ENCODE data around the gene SSU72.
"Not testable (repeated sequence)": the region's sequence is repeated elsewhere in the genome, so short reads cannot be mapped to it uniquely, and the experiment has no call there.

SSU72 gene

DNA sequence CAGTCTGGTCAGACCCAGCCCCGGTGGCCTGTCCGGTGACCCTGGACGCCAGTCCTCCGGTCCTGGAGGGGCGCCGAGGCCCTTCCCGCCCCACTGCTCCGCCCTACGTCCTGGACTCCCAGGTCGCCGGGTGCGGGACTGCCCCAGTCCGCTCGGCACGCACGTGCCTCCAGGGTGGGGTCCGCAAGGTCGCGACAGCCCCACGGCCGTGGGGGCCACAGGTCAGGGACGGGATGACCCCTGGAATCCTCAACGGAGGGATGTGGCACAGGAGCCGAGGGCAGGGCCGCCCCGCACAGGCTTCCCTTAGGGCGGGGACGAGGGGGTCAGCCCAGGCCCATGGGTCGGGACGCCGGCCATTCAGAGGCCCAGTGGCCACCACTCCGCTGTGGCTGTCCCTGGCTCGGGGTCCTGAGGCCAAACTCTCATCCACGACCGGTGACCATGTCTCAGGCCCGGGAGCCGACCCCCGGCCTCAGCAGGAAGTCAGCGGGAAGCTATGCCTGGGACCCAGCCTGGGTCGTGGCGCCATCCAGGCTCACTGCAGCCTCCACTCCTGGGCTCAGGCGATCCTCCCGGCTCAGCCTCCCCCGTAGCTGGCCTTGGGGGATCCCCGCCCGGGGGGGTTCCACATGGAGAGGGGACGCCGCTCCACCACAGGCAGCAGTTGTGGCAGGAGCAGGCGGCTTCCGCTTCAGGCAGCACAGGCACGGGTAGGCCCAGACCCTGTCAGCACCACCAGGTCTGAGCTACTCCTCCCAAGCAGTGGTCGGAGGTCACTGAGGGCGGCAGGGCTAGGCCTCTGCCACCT, 33.6 kb downstream of the SSU72 start:
- DNase-seq (ENCODE audit: low read depth), result no peak

DNA sequence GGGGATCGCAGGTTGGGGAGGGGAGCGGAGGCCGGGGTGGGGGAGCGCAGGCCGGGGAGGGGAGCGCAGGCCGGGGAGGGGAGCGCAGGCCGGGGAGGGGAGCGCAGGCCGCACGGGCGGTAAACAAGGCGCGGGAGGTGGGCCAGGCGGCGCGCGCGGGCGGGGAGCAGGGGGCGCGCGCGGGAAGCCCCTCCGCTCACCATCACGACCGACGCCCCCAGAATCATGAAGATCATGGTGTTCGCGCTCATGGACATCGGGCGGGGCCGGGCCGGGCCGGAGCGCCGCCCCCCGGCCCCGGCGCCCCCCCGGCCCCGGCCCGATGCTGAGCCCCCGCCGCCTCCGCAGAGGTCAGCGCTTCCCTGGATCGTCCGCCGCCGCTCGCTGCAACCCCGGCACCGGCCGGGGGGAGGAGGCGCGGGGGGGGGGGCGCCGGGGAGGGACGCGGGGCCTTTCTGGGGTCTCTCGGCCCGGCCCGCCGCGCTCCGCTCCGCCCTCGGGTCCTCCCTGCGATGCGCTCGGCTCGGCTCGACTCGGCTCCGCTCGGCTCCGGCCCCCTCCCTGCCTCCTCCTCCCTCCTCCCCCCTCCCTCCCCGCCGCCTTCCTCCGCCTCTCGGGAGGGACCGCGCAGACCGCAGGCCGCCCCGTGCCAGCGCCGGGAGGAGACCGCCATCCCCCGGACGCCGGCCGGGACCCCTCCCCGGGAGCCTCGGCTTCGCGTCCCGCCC, 34.4 kb downstream of the SSU72 start, which contains the start of gene TMEM240:
Gene TMEM240 (minus strand): TSS at position 535 of the 728 bp plus-strand sequence. CDS start 278 bp downstream, at position 257.
- peak; percentile 77 for DNase-seq (ENCODE audit: low read depth)

DNA sequence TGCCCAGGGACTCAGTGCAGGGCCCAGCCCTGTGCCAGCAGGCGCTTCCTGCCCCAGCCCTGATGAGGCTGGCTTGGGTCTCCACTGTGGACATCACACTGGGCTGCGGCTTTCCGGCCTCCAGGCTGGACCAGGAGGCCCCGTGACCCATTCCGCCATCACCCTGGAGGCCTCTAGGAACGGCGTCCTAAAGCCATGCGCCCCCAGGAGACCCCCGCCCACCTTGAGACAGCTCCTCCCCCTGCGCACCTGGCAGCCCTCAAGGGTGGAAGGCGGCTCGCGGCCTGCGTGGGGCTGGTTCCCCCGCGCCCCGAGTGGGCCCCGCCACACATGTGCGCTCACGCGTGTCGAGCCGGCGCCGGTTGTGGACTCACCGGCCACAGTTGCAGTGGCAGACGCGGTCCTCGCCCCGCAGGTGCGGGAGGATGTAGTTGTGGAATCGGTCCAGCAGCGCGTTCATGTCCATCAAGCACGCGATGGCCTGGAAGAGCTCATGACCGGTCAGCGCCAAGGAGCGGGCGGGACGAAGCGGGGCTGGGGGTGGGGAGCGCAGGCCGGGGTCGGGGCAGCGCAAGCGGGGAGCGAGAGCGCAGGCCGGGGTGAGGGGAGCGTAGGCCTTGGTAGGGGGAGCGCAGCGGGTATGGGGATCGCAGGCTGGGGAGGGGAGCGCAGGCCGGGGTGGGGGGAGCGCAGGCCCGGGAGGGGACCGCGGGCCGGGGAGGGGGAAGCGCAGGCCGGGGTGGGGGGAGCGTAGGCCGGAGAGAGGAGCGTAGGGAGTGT, 35.2 kb downstream of the SSU72 start:
- DNase-seq (ENCODE audit: low read depth), result no peak

DNA sequence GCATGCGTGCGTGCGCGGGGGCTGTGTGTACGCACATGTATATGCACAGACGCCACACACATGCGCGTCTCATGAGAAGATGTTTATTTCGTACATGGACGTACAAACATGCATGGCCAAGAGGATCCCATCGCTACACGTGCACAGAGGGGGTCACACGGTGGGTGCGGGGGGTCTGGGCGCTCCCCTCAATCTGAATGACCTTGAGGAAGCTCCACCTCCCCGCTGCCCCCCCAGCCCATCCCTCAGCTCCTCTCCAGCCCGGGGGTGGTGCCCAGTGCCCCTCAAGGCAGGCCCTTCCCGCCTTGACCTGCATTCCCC, 35.7 kb downstream of the SSU72 start:
- DNase-seq (ENCODE audit: low read depth), result no peak

DNA sequence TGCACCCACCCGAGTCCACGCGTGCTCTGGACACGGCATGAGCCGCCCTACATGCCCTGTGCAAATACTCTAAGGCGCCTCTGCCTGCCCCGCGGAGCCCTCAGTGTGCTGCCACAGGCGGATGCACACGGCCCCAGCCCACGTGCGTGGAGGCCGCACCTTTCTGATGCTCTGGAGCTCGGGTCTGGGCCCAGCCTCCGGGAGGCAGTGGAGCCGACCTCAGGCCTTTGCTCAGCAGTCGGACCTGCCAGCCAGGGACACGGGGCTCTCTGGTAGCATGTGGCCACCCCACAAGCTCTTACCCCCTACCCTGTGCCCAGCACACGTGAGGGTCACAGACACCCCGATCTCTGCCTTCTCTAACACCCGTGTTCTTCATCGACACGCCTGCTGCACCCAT, 36.3 kb downstream of the SSU72 start:
- no peak for DNase-seq (ENCODE audit: low read depth)

DNA sequence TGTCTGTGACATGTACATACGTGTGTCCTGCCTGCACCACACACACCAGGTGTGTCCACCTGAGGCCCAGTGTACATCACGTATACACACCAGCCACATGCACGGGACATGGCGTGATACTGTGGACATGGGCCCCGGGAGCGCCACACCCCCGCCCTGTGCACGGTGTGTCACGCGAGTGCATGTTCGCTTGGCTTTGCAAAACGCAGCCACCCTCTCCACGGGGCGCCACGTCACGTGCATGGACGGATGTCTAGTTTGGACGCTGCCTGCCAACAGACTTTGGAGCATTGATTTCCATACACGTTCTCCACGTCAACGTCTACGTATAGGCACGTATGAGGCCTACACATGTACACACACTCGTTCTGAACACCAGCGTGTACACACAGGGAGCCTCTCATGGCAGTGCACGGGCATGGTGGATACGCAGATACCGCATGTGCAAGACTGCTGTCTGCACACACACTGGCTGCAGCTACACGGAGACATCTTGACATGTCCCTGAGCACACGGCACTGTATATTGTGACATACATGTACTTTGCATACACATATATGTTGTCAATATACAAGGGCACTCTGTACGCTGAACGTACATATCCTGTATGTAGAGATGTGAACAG, 36.9 kb downstream of the SSU72 start:
- no peak for DNase-seq (ENCODE audit: low read depth)

DNA sequence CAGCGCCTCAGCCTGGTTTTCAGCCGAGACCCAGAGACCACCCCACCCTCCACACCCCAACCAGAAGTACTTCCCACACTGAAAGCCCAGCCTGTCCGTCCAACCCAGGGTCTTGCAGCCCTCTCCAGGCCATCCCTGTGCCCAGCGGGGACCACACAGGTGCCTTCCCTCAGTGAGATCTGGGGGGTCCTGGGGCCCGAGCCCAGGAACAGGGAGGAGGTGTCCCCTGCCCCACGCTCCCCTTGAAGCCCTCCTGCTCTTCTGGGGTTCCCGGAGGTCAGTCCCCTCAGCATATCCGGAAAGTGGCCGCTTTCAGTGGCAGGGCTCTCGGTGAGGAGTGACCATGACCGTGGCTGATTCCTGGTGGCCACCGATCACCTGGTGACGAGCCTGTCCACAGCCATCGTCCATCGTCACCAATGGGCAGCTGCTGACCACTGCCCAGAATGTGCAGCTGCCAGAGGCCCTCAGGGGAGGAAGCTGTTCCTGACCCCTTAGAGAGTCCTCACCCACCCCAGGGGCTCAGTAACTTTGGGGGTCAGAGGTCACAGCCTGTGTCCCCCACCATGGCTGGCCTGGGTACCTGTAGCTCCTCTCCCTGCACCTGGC, 37.6 kb downstream of the SSU72 start:
- DNase-seq (ENCODE audit: low read depth), result no peak

DNA sequence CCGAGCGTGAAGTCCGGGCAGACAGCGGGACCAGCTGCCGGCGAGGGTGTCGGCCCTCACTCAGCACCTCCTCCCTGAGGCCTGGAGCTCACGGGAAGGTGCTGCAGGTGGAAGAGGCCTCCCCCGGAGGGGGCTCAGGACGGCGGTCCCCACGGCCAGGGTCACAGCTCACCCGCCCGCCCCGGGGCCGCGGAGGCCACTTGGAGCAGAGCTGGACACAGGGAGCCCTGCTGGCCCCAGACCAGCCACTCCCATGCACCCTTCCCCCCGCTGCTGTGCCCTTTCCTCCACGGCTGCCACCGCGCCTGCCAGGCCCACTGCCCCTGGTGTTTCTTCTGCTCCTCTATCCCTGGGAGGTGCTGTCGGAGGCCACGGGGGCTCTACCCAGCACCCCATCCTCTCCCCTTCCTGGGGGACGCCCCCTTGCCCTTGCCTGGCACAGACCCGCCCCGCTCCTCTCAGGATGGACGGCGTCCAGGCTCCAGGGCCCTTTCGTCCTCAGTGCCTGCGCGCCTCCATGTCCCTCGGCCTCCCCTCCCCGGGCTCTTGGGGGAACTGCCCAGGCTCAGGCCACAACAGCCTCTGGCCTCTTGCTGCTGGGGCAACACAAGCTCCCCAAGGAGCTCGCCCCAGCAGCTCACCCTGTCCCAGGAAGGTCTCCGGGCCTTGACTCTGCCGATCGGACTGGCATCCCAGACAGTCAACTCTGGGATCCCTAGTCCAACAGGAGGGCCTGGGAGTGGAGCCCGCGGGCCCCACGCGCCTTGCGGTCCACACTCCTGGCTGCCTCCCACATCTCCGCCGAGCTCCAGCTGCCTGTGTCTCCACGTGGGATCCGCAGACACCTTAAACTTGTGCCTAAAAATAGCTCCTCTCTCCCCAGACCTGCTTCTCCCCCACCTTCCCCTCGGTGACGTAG, 38.4 kb downstream of the SSU72 start:
- DNase-seq (ENCODE audit: low read depth), result no peak

DNA sequence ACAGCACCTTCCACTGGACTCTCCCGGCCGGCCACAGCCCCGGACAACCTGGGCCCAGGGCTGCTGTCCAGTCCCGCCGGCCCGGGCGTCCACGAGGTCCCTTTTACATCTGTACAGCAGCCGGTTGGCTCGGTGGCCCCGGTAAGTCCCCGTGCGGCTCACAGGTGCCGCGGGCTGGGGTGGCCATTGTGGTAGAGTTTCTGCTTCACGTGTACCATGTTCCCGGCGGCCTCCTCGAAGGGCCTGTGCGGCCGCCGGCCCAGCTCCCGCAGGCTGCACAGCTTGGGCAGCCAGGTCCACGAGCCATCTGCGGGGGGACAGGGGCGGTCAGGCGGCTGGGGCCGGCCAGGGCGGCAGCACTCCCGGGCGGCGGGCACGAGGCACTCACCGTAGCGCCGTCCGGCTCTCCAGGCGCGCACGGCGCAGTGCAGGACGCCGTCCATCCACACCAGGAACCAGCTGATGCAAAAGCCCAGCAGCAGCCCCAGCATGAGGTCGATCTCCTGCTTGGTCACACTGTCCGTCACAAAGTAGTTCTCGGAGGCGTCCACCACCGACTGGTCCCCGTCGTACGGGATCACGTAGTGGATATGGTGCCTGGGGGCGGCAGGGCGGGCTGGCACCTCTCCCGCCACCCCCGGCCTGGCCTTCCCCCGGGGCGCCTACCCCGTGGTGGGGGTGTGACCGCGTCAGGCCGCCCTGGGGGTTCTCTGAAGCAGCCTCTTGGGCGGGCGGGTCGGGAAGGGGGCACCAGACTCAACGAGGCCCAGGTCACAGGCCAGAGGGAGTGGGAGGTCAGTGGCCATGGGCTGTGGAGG, 39.3 kb downstream of the SSU72 start:
- no peak for DNase-seq (ENCODE audit: low read depth)

DNA sequence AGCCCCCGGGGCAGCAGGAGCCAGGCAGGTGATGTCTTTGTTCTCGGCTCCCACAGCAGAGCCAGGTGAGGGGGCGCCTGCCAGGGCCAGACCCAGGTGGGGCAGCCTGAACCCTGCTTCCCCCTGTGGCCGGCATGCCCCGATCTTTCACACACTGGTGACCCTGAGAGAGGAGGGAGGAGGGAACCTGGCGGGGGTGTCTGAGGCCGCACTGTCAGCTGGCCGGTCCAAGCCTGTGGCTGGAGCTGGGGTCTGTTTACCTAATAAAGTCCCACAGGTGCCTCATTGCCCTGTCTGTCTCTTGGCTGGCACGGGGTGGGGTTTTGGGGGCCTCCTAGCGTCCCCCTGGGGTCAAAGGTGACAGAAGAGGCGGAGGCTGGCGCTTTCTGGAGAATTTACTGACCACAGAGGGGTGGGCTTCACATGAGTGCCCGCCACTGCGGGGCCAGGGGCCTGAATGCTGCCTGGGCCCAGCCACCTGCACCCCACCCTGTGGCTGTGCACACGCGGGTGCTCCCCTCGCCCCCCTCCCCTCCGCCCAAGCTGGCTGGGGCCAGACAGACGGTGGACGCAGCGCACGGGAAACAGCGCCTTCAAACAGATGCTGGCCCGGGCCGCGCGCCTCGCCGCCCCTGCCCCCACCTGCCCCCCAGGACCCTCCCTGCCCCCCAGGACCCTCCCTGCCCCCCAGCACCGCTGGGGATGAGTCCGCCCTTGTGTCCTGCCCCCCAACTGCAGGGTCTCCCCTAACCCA, 40.1 kb downstream of the SSU72 start:
- DNase-seq (ENCODE audit: low read depth), result no peak

DNA sequence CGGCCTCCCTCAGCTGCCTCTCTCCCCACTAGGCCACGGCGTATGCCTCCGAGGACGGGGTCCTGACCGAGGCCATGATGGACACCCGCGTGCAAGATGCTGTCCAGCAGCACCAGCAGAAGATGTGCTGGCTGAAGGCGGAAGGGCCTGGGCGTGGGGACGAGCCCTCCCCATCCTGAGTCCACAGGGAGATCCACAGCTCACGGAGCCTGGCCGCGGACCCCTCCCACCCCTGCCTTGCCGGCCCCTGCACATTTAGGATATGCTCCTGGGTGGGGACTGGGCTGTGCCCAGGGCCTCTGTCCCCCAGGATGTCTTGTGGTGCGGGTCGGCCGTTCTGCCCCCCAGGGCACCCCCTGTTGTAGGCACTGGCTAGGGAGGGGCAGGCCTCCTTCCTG, 40.8 kb downstream of the SSU72 start:
- not testable (repeated sequence) for DNase-seq (ENCODE audit: low read depth)

DNA sequence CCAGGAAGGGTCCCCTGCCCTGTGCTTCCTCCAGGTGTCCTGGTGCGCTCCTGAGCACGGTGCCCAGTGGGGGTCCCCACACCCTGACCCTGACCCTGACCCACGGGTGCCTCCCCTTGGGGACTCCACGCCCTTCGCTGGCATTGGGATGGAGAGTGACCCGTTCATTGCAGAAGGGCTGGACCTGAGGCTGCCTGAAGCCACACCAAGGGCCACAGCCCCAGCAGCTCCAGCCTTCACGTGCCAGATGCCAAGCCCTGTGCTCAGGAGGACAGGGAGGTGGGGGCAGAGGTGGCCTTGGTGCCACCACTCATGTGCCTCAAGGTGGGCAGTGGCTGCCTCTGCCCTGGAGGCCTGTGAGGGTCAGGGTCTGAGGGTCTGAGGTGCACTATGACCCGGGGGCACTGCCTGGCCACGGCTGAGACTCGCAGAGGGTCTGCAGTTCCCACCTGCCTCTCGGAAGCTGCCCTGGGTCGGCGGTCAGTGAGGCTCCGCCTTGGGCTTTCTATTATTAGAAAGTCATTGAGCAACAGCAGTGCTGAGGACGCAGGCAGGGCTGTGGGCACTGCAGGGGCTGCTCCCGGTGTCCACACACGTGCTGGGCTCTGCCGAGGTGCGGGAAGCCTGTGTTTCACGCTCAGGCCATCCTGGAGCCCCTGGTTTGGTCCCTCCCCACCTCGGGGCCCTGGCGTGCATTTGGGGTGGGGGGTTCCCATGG, 41.3 kb downstream of the SSU72 start:
- DNase-seq (ENCODE audit: low read depth), result not testable (repeated sequence)

DNA sequence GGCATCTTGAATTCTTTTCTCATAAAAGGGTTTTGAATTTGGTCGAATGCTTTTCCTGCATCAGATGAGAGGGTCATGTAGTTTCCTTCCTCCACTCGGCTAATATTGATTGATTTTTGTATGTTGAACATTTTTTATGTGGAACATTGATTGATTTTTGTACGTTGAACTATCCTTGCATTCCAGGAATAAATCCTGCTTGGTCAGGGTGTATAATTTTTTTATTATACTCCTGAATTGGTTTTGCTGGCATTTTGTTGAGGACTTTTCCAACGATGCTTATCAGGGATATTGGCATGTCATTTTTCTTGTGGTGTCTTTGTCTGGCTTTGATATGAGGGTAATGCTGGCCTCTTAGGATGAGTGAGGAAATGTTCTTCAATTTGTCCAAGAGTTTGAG, 42.7 kb downstream of the SSU72 start:
- DNase-seq (ENCODE audit: low read depth), result no peak

DNA sequence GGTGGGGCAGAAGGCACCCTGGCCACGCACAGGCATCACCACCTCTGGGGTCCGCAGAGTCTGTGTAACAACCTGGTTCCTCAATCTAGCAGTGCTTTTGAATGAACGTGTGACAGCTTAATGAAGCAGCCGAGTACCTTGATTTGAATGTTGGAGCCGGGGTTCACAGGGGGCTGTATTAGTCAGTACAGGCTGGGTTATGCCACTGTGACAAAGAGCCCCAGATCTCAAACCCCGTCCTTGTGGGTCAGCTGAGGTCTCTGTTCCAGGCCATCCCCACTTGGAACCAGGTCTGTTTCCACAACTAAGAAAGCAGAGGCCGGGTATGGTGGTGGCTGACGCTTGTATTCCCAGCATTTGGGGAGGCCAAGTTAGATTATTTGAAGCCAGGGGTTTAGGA, 44.7 kb downstream of the SSU72 start:
- DNase-seq (ENCODE audit: low read depth), result no peak

DNA sequence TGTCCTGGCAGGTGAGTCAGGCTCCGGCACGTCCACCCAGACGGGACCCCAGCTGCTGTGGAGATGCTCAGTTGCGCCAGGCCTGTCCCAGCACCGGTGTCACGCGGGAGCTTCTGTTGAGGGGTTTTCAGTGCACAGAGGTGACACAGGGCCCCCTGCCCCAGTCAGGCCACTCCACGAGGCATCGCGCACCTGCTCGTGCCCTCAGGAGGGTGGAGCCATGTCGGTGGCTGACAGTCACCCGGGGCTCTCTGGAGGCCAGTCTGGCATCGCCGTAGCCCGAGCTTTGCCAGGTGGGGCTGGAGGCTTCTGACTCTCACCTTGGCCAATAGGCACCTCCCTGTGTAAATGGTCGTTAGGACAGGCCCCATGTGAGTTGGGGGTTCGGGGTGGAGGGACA, 45.3 kb downstream of the SSU72 start:
- no peak for DNase-seq (ENCODE audit: low read depth)

DNA sequence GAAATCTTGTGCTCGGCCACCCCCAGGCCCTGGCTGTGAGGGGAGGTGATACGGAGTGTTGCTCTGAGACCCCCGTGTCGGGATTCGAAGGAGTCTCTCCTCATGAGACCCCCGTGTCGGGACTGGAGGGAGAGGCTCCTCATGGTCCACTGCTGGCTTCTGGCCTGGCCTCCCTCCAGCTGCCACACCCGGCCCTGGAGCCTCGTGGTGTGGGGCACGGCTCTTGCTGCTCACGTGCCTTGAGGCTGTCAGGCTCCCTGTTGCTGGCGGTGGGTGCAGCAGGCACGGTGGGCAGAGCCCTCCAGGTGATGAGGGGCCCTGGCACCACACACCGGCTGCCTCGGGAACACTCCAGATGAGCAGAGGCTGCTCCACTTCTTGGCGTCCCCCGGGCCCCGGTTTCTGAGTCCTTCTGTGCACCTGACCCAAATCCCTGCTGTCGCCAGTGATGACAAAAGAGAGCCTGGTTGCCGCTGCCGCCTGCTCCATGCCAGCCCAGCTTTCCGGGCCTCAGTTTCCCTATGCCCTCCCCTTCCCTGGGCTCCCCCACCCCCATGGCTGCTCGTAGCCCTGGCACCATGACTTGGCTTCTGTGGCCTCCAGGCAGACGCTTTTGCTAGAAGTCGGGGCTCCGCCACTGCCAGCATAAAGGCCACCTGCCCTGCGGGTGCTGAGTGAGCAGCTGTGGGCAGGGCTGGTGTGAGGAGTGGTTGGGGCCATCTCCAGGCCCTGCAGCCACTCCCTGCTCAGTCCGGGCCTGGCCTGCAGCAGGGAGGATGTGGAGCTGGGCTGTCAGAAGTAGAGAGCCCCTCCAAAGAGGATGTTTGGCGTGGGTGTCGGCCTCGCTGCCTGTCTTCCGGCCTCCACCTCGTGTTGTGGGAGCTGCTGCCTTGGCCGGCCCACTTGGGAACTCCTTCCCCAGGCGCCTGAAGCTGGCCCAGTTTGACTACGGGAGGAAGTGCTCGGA, 46.1 kb downstream of the SSU72 start:
- DNase-seq (ENCODE audit: low read depth), result no peak

DNA sequence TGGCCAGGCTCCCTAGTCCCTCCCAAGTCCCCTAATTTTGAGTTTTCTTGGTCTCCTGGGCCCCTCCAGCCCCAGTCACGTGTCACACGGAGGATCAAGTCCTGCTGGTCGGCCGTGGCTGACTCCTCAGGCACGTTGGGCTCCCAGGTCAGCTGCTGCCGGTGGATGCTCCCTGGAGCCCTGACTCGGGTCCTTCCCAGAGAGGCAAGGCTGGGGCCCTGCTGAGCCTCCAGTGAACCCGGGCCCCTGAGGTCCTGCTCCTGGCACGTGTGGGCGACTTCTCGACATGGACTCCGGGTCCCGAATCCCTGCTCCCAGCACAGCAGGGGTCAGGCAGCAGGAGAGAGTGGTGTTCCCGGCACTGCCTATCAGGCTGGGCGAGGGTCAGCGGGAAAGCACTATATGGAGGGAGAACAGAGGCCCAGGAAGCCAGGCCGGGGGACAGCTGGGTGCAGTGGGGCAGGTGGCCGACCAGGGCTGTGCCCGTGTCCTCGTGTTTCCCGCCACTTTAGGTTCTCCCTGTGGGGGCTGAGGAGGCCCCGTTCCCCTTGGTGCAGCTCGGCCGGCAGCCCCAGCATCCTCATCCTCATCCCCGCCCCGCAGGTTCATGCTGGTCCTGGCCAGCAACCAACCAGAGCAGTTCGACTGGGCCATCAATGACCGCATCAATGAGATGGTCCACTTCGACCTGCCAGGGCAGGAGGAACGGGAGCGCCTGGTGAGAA, 47.4 kb downstream of the SSU72 start:
- no peak for DNase-seq (ENCODE audit: low read depth)

Measured in fibroblast of gingiva (primary cell).